HT-29 (cell line): Measurements from ENCODE around the gene SMOC2. TPM values are rescaled to one million over a fixed set of nuclear protein-coding genes. Genes with fewer than 3 reads are reported as not detected.

Experiments
- DNase-seq: peaks from one replicate; pipeline ENCODE4 v3.0.0-alpha.2; 2015; ENCODE audit warnings: low spot score
- total RNA-seq: library from RNA; depleted of rRNA; stranded (reverse); fragments of >200 nt; shearing (Covaris generic); gene quantifications from 2 replicates; pipeline ENCODE4 v1.2.3, GENCODE V29; 2014

Gene SMOC2
- total RNA-seq, 1 experiment from 2014 or later = not detected

DNA sequence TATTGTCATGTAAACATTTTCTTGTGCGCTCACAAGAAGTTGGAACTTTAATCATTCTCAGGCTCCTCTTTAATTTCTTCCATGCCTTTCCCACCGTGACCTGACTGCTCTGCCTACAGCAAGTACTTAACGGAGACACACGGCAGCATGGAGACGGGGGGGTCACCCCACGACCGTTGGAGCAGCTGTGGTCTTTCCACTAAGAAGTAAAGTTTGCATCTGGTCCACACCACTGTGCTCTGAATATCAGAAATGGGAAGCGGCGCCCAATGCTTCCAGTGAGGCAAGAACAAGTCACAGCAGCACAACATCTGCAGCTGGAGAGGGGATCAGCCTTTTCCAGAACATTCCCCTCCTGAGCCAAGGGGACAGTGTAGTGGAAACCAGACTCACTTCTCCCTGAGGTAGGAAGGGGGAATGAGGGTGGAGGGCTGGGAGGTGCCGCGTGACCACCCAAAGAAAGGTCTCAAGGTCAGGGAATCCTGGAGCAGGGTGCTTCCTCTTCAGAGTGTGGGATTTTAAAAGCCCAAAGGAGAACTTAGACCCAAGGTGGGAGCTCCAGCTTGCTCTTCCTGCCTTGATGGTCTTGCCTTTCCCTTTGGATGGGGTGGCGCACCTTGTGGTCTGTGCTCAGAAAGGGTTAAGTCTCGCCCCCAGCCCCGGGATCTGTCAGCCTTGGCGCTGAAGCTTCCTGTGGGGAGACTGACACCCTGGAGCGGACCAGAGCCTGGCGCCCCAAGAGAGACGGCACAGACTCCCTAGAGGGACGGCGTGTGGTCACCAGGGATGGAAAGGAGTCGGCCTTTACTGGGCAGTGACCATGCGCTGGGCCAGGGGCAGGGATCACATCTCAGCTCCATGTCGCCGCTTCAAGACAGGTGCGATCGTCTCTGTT is 25.6 kb upstream of the SMOC2 start:
- no peak for DNase-seq

DNA sequence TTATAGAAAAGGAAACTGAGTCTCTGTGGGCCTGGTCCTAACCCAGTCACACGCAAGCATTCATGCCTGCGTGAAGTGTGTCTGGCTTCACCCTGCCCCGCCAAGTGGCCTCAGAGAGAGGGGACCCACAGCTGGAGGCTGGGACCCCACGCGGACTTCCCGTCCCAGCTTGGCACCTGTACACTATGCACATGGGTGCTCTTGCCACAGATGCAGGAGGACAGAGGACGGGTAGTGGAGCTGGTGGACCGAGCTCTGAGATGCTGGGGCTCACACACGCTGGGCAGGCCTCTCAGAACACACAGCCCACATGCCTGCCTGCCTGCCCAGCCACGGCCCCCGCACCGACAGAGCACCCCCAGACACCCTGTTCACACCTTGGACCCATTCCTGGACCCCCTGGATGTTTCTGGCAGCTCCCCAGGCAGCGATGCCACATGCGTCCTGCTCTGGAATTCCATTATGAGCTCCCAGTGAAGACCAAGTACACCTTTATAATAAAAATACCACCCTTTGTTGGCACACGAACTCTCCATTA is 24.9 kb upstream of the SMOC2 start:
- DNase-seq = no peak

DNA sequence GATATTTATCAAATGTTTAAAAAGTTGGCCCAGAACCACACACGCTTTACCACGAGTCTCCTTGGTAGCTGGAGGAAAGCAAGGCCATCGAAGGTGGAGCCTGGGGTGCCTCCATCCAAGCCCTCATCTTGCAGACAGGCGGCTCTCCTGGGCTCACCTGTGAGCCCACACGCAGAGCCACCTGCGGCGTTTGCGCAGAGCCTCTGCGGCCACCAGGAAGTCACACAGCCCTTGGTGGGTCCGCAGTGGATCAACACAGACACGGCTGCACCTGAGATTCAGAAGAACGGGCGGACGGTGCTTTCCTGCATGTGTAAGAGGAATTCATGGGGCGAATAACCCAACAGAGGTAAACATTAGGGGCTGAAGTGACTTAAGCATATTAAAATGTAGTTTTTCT is 24.5 kb upstream of the SMOC2 start:
- DNase-seq = no peak

DNA sequence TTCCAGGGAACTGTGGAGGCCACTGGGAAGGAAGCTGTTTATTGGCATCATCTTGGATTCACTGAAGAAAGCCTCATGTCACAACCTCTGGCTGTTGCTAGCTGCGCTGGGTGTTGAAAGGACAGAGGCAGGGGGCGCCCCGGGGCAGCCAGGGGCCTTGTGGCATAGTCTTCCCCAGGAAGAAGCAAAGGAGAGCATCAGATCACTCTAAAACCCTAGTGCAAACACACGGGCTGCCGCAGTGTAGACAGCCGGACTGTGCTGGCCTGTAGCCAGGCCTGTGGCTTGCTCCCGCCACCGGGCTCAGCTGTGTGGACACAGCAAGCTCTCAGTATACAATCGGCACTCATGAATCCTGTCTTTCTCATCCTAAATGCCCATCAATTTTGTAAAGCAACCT is 23.8 kb upstream of the SMOC2 start:
- DNase-seq = no peak

DNA sequence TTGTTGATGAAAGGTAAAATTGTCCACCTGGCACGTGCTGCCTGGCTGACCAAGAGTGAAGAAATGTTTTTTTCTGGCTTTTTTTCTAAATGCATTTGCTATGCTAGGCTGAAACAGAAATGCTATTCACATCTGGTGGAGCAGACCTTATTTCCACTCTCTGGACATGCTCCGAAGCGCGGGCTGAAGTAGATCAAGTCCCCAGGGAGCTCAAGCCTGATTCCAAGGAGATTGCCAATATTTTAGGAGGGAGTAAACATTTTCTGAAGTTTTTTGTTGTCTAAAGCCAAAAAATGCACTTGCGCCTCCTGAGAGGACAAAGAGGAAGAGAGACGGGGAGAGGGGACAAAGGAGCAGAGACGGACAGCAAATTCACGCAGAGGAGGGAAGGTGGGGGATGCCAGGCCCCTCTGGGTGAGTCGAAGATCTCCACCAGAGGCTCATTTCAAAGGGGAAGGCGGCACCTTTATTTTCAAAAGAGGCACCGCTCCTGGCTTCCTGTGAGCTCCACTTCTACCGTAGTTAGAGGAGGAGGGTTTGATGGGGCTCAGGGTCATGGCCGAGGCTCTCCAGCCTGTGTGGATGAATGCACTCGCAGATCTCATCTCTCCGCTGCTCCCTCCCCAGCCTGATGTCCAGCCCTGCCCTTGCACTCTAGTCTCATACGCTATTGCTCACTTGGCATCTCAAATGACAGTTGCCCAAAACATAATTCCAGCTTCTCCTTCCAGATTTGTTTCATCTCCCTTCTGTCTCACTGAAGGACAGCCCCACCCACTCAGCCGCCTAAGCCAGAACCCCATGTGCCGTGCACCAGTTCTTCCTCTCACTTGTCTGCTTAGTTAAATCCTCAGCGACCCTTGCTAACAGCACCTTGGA is 23.1 kb upstream of the SMOC2 start:
- DNase-seq = no peak

DNA sequence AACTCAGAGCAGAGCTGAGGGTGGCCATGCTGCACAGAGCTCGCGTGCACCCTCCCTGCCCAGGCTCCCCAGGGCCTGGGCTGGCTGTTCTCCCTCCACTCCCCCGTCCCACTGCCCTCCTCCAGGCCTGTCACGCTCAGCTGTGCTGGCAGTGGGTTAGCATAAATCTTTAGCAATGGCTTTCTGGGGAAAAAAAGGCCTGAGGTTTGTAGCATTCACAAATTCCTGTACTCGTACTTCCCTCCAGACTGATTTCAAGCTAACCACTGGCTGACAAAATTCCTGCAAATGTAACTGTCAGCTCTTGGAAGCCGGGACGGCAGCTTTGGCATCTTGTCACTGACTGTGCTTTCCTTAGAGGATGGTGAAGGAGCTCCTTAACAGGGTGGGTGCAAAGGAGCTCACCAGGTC is 22.3 kb upstream of the SMOC2 start:
- no peak for DNase-seq

DNA sequence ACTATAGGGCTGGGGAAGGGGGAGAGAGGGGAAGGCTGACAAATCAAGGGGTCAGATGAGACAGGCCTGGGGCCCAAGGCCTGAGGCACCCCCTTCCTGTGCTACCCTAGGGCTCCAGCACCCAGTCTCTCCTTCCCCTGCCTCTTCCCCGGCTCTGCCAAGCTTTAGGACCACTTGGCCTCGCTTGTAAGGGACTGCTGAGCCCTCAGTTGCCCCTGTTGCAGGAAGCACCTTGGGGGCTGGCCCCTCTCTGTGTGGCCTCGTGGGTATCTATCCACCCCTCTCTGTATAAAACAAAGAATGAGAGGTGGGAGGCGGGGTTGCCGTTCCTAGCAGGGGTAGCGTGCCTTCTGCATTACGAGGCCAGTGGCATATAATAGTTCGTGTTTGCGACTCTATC is 21.4 kb upstream of the SMOC2 start:
- no peak for DNase-seq

DNA sequence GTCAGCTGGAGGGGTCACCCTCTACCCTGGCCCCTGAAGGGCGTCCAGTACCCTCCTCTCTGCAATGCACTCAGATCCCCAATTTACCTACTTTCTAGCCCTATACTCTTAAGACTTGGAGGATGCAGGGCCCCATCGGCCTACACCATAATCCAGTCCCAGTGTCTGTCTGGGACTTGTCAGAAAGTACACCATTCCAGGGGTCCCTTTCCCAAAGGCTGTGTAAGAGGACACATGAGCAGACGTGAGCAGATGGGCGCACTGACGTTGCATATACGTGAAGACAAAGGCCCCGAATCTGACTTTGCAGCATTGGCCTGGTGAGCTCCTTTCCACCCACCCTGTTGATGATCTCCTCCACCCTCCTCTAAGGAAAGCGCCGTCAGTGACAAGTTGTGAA is 20.9 kb upstream of the SMOC2 start:
- no peak for DNase-seq

DNA sequence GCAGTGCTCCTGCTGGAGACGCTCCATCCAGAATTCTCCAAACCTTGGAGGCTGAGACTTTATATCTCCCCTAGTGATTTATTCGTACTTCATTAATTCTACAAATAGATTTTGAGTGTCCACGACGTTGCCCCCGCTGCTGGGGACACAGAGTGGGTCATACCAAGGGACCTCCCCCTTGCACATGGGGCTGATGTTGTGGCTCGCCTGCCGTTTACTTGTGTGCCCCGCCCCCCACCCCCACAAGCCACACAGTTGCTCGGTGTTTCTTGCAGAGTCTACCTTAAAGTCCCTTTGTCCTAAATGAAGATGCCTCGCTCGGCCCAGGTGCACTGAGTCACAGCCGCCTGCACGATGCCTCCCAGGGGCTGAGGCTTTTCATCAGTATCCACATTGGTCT is 20.3 kb upstream of the SMOC2 start:
- DNase-seq = no peak

DNA sequence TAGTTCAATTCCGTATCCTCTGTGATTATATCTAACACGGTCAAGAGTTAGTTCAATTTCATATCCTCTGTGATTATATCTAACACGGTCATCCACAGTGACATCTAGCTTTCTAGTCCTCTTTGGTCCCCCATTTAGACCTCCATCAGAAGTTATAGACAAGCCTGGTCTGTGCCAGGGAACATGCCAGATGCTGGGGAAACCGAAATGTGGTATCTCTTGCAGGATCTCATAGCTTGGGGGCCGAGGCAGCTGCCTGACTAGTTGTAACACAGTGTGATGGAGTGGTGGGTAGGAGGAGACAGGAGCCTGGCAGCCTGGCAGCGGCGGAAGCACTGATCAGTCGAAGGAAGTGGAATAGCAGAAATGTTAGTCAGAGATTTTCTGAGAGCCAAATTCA is 13.8 kb upstream of the SMOC2 start:
- DNase-seq = no peak

DNA sequence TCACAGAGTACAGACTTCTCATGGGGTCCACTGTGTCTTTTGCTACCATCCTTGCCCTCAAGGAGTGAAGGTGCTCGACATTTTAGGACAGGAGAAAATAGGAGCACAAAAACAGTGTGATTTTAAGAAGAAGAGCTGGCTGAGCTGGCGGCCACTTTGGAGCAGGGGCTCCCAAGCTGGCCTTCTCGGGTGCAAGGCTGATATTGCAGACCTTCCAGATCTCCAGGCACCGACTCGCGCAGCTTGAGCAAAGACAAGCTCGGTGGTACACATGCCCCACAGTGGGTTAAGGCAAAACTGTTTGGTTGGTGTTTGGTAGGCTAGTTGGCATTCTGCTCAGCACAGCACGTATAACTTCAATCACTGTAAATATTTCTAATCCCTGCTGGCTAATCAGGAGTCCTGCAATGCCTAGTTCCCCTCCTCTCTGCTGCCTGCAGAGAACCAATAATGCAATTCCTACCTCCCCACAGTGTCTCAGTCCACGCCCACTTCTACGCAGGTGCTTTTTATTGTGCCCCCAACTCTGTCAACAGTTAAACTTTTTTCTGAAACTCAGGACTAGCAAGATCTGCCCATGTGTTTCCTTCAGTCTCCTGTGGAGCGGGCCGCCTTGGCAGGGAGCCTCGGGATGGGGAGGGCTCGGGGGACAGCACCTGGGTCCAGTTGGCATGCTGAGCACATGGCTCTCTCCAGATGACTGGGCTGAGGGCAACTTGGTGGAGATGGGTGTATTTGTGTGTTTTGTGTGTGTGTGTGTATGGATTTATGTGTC is 12.7 kb upstream of the SMOC2 start:
- DNase-seq = no peak

DNA sequence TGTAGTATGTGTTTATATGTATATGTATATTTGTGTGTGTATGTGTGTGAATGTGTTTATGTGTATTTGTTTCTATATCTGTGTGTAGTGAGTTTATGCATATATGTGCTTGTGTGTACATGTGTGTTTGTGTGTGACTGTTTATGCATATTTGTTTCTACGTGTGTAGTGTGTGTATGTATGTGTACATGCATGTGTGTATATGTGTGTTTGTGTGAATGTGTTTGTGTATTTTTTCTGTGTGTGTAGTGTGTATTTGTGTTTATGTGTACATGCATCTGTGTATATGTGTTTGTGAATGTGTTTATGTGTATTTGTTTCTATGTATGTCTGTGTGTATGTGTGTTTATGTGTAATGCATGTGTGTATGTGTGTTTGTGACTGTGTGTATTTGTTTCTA is 12.1 kb upstream of the SMOC2 start:
- DNase-seq = no peak

DNA sequence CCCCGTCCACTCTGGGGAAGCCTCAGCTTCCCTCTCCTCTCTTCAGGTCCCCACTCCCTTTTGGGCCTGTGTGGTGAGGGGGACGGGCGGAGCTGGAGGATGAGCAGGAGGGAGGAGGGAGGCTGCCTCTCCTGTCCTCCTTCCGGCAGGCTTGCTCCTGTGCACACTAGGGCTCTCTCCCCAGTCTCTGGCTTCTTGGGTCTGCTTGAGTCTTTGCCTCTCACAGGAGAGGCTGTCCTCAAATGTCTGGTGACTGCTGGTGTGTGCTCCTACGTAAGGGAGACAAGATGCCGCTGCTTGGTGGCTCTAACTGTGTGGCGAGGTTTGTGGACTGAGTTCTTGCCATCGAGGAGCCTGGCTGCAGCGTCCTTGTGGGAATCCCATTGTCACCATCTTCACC is 8.8 kb upstream of the SMOC2 start:
- no peak for DNase-seq

DNA sequence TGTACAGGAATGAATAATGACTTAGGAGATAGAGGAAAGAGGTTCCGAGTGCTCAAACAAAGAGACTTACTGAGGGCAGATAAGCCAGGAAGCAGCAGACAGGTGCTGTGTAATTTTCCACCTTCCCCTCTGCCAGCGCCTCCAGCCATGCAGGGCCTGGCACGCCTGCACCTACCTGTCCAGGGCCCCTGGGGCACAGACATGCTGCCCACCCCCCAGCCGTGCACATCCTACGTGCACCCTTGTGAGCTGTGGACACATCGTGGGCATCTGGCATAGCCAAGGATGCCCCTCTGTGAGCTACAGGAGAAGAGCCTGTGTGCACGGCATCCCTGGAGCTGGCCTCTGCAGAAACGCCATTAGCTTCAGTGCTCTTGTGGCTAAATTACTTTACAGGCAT is 7.1 kb upstream of the SMOC2 start:
- DNase-seq = no peak

DNA sequence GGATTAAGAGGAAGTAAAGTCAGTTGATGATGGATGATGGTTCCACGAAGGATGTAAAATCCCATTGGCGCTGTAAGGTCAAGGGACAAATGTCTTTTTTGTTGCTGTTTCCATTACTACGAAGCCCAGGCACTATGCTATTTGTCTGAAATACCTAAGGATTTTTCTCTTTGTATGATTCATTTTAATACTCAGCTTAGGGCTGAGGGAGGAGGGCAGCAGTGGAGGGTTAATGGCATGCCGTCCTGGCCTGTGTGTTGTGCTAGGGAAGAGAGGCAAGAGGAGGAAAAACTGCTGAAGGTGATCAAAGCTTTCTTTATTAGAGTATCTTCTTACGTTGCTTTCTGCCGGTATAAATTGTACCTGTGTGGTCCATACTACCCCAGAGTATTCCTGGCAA is 6.5 kb upstream of the SMOC2 start:
- no peak for DNase-seq

DNA sequence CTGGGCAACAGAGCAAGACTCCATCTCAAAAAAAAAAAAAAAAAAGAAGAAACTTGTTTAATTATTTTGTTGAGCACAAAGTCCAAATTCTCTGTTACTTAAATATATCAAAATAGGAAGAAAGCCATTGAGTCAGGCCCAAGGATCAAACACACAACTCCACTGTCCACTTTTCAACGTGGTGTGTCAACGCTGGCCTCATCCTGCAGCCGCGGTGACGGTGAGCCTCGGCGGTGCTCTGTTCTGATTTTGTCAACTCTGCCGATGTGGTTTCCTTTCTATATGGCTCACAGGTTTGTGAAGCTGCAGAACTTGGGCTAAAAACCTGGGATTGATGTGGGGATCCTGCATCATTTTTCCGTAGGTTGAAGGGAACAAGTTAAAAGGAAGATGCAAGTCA is 3.2 kb upstream of the SMOC2 start:
- no peak for DNase-seq

DNA sequence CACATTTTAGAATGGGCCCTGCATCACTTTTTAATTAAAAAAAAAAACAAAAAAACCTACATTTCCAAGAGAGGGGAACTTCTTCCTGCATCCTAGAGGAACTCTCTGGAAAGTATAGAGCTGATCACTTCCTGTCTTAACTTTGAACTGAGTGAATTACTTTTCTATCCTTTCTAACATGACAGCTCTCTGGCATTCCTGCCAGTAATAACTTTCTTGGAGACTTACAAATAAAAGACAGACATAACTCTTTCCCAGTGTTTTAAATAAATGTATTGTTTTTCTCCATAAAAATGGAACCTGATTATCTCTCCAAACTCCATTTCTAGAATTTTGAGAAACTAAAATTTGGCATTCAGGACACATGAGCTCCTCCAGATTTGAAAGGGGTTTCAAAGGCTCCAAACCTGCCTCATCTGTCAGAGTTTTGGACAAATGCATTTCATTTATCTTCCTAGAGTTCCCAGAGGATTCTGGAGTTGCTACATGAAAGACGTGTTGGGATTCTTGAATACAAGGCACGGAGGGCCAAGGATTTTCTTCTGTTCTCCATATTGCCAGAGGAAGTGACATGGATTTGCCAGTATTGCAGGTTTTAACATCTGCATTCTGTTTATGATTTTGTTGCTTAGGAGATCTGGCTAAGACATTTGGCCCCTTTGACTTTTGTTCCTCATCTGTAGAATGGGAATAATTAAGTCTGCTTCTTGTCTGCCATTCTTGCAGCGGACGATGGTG is 2.0 kb upstream of the SMOC2 start:
- no peak for DNase-seq

DNA sequence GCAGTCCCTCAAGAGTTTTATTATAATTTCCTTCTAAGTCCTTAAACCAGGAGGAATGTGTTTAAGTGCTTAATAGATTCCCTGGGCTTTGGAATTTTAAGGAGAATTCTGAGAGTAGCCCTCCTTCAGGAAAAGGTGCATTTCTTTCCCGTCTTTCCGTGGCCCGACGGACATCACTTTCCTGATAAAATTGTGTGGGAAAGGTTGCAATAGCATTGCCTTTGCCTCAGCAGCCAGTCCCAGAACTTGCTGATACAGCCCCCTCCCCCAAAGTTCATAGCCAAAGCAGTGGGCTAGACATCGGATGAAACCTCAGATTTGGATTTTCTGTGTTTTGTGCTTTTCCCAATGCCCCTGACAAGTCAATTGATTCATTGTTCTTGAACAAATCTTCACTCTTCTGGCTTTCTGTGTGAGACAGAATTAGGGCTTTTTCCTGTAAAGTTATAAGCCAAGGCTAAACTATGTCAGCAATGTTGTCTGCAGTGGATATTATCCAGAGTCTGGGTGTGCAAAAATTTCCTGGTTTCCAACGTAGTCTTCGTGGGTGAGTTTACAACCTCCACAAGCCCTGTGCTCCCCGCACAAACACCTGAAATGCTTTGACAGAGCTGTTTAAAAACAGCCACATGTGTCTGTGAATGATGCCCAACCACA is 1.1 kb upstream of the SMOC2 start:
- DNase-seq = no peak

DNA sequence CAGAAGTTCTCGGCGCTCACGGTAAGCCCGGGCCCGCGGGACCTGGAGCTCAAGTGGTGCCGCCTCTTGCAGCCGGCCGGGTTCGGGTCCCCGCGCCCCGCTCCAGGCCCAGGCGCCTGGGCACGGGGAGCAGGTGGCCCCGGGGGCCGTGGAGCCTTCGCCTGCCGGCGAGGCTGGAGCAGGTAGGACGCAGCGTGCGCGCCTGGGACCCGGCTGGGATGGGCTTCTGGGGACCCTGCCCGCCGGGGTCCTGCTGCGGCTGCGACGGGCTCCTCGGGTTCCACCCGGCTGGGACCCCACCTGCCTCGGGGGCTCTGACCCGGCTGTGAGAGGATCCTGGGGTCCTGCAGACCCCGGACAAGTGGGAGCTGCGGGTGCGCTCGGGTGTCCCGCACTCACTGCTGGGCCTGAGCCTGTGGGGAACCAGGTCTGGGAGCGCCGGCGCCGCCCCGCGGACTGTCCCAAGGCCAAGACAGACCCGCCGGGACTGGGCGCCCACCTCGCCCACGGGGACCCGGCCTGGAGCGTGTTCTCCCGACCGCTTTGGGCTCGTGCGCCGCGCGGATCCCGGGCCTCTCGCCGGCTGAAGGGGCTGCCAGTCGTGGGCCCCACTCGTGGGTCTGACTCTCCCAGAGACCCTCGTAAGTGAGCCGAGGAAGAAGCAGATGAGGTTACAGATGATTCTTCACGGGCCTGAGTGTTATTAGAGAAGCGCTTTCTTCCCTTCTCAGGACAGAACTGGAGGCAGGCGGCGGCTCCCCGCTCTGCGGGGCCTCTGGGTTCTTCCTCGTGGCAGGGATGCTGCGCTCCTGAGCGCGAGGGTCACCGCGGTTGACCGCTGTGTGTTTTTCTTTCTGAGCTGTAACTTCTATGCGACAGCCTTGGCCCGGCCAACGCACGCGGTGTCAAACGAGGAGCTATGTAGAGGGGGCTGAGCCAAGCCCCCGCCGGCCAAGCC is 729 bp downstream of the SMOC2 start:
- no peak for DNase-seq
